ENCODE data around the gene NUDT8.
A peak's percentile ranks its signal among the peaks of the same experiment; 100 is the strongest.
"Not testable (repeated sequence)": the region's sequence is repeated elsewhere in the genome, so short reads cannot be mapped to it uniquely, and the experiment has no call there.

Gene NUDT8, protein sequence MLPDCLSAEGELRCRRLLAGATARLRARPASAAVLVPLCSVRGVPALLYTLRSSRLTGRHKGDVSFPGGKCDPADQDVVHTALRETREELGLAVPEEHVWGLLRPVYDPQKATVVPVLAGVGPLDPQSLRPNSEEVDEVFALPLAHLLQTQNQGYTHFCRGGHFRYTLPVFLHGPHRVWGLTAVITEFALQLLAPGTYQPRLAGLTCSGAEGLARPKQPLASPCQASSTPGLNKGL

DNA sequence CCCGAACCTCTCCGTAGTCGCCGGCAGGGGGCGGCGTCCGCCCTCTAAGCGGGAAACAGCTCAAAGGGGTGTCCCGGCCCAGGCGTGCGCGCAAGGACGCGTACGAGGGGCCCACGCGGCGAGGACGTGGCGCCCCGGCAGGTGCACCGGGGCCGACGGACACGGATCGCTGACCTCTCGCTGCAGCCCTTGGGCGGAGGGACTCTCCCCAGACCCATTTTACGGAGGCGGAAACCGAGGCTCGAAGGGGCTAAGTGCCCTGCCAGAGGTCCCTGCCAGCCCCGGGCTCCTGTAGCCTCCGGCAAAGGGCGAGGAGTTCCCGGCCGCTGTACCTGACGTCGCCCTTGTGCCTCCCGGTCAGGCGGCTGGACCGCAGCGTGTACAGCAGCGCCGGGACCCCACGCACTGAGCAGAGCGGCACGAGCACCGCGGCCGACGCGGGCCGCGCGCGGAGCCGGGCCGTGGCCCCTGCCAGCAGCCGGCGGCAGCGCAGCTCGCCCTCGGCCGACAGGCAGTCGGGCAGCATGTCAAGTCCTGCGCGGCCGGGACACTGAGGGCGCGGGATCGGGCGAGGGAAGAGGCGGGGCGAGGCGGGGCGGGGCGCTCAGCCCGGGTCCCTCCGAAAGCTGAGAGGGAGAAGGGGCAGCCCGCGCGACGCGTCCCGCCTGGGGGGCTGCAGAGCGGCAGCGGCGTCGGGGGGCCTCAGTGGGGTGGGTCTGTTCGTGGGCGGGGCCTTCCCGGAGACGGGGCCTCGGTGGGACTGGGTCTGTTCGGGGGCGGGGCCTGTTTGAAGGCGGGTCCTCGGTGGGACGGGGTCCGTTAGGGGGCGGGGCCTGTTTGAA lies at the start of gene NUDT8:
TSS of gene NUDT8 (minus strand) at position 552 of the 842 bp plus-strand sequence. CDS start at position 526, 26 bp downstream.
- peak; percentile 59 for DNase-seq

DNA sequence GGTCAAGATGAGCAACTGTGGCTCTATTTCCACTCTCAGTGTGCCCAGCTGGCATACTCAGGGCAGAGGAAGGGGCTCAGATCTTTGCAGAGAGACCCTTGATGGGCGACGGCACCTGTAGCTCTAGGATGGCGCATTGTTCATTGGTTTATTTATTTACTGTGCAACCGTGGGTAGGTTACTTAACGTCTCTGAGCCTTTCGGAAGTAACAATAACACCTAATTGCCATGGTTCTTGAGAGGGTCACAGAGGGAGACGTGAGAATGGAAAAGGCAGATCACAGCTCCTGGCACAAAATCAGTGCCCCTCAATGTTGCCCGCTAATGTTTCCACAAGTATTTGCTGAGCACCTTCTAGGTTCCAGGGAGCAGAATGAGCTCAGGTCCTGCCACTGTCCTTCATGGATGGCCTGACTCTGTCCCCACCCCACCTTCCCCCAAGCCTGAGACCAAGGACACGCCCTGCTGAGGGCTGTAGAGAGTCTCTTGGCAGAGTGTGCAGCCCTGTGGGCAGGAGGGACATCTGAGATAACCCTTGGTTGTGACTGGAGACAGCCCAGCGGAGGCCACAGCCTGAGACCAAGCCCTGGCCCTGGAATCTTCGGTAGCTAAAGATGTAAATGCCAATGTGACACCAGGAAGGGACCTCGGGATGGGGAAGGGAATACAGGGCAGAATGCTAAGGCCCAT lies 45.5 kb upstream of the NUDT8 start:
- DNase-seq = no peak

DNA sequence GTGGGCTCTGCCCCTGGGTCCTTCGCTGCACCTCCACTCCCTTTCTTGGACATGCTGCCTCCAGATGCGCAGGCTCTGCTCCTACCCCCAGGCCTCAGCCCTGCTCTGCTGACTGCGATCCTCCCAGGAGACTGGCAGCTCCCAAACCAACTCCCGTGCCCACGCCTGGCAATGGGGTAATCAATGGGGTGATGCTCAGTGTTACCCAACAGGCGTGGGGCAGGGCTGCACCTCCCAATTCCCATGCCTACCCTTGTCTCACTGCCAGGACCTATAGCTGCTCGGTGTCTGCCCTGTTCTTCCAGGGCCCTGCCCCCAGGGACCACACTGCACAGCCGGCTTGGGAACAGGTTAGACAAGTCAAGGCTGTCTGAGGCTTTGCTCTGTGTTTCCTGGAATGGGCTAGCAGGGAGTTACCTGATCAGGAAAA lies 44.7 kb upstream of the NUDT8 start, which contains the start of gene ALDH3B2:
TSS of gene ALDH3B2 (minus strand) at position 182 of the 430 bp plus-strand sequence. CDS start 7,688 bp downstream, outside the sequence.
- DNase-seq = no peak

DNA sequence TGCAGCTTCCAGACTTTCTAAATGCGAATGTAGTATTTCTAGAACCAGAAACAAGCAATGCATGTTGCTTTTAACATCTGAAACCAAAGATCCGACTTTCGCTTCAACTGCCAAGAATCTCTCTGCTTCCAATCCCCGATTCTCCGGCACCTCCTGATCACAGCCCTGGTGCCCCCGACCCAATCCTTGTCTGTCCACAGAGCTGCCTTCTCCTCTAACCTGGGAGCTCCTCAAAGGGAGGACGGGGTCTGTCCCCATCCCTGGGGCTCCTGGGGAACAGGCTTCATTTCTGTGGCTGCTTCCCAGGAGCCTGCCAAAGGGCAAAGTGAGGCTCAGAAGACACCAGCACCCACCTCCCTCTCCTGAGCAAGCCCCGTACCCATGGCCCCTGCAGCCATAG lies 44.2 kb upstream of the NUDT8 start:
- no peak for DNase-seq

DNA sequence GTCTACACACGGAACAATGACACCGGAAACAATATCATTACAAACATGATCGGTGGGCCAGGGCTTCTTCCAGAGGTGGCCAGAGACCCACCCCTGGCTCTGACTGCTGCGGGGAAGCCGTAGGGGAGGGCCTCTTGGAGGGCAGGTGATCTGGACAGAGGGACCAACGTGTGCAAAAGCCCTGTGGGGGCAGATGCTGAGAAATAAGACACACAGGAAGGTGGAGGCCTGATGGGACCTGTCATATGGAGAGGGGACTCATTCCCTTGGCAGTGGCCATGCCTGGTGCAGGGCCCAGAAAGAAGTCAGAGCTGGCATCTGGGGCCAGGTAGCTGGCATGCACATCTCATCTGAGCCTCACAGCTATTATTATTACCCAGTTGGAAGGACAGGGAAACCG lies 43.6 kb upstream of the NUDT8 start:
- DNase-seq = no peak

DNA sequence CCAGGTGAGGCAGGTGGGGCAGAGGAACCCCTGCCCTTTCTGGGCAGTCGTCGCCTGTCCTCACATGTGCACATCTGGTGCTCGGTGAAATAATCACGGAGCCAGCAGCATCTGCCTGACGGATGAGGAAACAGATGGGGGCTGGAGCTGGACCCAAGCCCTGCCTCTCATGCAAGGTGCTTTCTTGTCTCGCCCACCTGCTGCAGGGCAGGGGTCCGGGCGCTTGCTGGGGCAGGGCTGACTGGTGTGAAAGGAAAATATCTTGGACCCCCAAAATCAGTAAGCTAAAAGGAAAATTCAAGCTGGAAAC lies 41.4 kb upstream of the NUDT8 start:
- no peak for DNase-seq

DNA sequence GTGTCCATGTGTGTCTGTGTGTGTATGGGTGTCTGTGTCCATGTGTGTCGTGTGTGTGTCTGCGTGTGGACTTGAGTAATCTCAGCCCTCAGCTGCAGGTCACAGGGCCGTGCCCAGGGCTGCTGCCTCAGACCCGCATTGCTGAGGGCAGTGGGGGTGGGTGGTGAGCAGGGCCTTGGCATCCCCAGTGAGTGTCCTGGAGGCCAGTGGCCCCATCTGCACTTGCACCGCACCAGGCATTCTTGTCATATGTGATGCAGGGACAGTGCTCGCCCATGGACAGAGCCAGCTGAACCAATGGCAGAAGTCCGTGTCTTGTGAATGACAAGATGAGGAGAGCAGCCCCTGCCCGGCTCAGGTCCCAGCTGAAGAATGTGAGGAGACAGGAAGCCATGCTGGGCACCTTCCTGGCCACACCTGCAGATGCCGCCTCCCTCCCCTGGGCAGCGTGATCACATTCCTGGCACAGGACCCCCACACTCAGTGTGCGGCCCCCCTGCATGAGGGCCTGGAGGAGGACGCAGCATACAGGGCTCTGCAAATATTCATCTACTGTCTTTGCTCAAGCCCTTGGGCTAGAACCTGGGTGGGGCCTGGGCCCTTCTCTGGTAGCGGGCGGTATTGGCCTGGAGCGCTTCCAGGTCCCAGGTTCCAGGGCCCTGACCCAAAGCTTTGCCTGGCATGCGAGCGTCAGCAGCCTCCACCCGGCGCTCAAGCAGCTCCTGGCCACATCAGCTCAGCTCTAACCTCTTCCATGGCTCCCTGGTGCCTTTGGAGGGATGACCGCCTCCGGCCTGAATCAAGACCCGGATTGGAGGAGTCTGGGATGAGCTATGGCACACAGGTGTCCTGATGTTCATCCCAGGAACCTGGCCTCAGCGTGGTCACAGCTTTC lies 40.8 kb upstream of the NUDT8 start:
- DNase-seq = no peak

DNA sequence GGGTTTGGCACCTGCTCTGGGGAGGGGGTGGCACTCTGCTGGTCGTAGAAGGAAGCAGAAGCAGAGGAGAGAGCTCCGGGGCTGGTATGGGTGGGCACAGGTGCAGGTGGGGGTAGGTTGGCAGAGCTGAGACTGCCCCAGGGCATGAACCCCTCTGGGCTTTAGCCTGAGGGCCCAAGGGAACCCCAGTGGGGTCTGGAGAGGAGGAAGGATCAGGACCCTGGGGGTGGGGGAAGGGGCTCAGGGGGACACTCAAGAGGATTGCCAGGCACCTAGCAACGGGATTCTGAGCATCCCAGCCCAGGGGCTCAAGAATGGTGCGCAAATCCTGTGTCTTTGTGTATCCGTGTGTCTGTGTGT lies 38.4 kb upstream of the NUDT8 start:
- DNase-seq = no peak

DNA sequence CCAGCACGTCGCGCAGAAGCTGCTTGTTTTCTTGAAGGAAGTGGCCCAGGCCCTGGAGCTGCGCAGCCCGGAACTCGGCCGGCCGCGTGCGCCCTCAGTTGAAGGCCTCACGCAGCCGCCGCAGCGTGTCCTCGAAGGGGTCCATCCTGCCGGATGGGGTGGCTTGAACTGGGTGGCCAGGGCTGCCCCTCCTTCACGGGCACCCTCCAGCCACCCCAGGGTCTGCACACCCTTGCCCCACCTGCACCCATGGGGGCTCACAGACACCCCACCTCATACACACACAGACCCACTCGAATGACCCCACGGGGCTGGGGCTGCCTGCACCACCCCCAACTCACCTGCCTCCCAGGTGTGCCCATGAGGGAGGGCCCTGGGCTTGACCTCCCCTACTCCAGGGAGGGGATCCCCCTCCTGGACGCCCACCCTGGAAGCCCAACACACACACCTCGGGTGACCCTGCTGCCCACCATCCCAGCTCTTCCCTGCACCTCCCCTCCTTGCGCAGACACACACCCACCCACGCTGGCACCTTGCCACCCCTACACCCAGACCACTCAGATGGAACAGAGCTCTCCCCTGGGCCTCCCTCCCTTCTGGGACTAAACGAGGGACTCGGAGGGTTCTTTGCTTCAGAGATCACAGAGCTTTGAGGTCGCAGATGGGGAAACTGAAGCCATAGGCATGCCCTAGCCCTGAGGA lies 37.9 kb upstream of the NUDT8 start:
- DNase-seq = no peak

DNA sequence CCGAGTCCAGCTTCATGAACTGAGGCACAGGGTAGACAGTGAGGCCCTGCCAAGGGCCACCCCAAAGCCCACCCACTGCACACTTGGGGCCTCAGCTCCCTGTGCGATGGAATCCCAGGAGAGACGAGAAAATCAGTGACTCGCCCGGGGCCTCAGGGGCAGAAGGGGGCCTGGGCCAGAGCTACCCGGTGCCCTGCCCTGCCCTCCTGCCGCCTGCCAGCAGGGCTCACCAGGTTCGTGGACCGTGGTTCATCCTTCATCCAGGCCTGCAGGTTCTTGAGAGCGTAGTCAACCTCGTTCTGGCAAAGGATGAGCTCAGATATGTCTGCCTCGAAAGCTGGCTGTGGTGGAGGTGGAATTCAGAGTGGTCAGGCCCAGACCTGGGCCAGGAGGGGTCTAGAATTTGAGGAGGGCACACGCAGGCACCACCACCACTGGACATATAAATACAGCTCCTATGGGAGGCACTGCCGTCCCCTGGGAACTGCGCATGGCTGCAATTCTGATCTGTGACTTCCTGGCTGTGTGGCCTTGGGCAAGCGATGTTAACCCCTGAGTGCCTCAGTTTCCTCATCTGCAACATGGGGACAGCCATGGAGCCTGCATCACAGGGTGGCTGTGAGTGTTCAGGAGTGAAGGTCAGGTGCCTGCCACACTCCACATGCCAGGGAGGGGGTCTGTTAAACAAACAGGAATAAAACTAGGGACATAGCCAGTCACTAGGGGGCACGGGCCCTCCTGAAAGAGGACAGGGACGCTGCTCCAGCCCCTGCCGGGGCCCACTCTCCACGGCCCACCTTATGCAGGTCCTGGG lies 37.1 kb upstream of the NUDT8 start:
- DNase-seq = no peak

DNA sequence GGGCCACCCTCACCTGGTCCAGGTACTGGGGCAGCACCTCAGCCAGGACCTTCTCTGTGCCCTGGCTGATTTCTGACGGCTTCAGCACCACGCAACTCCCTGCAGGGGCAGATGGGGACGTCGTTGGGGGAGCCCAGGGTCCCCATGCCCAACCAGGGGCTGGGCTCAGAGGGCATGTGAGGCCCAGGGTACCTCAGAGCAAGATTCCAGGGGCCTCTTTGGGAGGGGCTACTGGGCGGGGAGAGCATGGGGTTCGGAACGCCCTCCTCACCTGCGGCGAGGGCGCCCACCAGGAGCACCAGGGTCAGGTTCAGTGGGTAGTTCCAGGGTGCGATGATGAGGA lies 36.5 kb upstream of the NUDT8 start:
- DNase-seq = no peak

DNA sequence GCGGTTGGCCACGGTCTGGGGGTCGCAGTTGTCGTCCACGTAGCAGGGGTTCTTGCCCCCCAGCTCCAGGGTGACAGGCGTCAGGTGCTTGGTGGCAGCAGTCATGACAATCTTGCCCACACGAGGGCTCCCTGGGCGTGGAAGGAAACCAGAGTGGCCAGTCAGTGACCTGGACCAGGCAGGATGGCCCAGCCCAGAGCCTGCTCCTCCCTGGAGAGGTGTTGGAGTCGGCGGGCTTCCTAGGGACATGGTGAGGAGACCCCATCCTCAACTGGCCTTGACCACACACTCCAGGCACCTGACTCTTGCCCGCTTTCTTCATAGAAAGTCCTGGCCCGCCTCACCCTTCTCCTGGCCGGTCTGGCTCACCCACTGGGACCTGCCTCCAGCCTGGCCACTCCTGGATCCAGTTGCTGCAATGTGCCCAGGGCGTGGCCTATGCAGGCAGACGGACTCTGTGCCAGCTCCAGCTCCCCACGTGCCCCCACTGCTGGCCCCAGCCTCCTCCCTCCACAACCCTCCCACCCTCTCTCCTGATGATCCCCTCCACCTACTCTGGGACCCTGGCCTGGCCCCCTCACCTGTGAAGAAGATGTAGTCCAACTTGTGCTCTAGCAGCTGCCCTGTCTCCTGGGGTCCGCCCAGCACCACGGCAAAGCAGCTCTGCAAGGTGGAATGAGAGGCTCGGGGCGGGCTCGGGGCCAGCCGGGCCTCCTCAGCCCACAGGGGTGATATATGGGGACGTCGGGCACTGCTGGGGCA lies 36.0 kb upstream of the NUDT8 start:
- no peak for DNase-seq

DNA sequence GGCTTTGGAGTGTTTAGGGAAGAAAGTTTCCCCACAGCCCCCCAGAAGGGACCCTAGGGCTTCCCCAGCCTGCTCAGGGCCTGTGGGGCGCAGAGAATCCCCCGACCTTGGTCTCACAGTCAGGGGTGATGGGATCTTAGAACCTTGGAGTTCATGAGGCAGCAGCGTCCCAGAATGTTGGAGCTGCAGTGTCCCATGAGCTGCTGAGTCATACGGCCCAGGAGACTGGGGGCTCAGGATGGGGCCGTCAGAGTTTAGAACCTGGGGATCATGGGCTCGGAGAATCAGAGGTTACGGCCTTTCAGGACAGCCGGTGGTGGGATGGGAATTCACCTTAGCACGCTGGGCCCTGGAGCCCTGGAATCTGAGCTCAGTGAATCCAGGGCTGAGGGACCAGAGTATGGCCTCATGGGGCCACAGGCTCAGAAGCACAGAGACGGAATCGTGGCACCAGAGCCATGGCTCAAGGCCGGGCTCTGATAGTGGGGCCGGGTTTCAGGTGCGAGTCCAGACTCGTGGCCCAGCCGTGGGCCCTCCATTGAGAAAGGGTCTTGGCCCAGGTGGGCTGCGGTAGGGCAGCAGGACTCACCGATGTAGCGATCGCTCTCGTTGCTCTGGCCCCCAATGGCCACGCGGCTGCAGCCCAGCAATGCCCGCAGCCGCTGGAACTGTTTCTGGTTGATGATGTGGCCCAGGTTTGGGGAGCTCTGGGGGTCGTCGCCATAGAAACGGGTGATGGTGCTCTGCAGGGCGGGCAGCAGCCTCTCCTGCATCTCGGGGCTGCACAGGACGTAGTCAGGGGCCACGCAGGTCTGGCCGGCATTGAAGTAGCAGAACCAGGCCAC lies 35.2 kb upstream of the NUDT8 start:
- no peak for DNase-seq

DNA sequence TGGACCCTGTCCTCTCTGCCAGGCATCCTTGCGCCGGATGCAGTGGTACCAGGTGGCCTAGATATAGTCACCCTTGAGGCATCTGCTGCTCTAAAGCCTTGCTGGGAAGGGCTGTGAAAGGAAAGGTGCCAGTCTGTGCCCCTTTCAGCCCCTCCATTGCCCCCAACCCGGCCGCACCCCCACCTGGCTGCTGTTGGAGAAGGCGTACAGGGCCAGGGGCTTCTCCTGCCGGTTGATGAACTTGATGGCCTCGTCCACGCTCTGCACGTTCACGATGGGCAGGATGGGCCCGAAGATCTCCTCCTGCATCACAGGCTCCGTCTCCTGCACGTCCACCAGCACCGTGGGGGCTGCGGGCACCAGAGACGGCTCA lies 34.5 kb upstream of the NUDT8 start:
- no peak for DNase-seq

DNA sequence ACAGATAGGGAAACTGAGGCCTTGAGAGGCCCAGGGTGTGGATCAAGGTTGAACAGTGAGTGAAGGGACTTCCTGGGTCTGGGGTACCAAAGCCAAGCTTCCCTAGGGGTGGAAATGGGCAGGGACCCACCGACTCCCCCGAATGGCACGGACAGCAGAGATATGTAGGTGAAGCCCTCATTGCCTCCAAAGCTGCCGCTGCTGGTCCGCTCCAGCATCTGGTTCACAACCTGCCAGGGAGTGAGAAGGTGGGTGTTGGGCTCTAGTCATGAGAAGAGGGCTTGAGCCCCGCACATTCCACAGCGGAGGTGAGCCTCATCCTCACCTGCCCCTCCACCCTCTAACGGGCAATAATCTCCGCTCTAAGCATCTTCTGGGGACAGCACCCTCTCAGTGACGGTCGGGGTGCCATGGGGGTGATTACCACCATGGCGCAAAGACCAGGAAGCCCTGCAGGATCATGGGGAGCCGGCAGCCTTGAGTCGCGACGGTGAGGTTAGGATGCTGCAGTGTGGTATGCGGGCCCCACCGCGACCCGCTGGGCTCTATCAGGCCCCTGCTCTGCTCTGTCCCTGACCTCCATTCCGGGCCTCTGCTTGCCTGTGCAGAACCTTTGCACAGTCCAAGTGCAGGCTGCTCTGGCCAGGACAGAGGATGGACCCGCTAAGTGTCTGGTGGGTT lies 33.9 kb upstream of the NUDT8 start:
- no peak for DNase-seq

DNA sequence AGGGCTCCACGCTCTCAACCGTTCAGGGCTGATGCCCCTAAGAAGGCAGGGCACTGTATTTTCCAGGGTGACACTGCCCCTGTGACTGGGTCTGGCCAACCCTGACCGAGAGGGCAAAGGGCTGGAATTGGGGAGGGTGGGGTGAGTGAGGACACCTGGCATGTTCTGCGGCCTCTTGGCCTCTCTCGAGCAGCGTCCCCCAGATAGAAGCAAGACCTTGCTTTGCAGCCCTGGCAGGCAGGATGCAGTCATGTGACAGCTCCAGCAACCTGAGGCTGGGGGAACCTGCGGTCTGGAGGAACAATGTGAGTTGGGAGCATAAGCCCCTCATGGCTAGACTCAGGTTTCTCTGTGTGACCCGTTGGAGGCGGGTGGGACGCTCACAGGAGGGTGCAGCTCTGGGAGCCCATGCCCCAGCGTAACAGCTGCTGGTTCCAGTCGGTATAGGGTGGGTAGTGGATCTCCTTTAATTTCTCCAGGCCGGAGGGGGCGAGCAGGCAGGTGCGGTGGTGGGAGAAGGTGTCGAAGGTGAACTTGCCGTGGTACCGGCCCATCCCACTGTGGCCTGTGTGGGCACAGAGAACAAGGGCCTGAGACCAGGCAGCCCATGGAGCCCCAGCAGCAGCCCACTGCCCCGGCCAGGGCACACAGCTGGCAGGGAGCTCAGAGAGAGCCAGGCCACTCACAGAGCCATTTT lies 33.2 kb upstream of the NUDT8 start:
- no peak for DNase-seq

DNA sequence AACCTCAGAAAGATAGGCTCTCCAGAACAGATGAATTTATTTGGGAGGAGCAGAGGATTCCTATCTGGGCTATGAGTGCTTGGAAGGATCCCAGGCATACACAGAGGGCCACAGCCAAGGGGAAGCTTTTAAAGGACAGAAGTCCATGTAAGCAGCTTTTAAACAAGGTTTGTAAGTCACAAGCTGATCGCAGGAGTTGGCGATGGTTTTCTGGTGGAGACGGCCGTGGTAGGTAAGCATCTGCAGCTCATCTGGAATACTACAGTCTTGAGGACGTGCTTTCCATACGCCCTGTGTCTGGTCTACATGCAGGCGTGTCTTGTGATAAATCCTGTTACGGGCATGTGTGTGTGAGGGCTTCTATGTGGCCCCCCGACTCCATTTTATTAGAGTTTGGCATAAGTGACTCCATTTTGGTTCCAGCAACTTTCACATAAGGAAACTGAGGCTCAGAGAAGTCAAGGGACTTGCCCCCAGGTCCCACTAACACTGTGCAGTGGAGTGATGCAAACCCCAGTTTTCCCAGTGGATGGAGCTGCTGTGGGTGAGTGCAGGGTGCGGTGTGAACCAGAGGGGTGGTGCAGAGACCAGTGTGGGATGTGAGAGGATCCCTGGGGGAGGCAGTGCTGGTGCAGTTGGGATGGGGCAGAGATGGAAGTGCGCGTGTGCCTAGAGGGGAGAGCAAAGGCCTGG lies 32.6 kb upstream of the NUDT8 start:
- no peak for DNase-seq

DNA sequence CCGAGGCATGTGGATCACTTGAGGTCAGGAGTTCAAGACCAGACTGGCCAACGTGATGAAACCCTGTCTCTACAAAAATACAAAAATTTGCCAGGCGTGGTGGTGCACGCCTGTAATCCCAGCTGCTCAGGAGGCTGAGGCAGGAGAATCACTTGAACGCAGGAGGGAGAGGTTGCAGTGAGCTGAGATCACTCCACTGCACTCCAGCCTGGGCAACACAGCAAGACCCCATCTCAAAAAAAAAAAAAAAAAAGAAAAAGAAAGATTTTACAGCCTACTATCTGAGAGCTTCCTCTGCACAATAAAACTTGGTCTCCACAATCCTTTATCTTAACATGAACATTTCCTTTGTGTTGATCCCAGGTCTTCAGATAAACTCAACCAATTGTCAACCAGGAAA lies 31.0 kb upstream of the NUDT8 start:
- DNase-seq = not testable (repeated sequence)

Data from NCI-H748 treated with DMSO at 0.1 percent for 48 hours (cell line).